GM12873 (cell line): ENCODE measurements around the gene MAP1LC3A.
A peak's percentile ranks its signal among the peaks of the same experiment; 100 is the strongest.

Experiments used
- TF ChIP-seq, protein P1 (sequence below): IDR thresholded peaks from 2 replicates; pipeline ENCODE4 v1.5.1; 2012; ENCODE audit warnings: low read depth, mild to moderate bottlenecking, moderate library complexity, low read length, control low read depth; ENCODE audit not compliant: insufficient read depth; ENCODE audit errors: missing control alignments

The MAP1LC3A gene

DNA sequence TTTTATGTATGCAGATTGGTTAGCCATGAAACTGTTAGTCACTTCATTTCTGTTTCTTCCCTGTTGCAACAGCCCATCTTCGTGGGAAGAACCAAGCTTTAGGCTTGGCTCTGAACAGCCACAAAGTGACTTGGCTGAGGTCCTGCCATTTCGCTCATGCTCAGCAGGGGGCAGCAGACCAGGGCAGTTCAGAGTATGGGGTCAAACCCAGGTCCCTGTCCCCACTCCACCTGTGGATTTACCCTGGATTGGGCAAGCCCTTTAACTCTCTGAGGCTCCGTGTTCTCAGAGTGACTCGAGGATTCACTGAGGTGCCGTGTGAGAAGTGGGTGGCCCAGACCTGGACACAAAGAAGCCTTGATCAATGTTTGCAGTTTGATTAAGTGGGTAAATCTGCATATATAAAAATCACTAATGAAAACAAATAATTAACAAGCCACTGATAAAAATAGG lies 19.8 kb upstream of the MAP1LC3A start:
- TF ChIP-seq, protein P1, sequence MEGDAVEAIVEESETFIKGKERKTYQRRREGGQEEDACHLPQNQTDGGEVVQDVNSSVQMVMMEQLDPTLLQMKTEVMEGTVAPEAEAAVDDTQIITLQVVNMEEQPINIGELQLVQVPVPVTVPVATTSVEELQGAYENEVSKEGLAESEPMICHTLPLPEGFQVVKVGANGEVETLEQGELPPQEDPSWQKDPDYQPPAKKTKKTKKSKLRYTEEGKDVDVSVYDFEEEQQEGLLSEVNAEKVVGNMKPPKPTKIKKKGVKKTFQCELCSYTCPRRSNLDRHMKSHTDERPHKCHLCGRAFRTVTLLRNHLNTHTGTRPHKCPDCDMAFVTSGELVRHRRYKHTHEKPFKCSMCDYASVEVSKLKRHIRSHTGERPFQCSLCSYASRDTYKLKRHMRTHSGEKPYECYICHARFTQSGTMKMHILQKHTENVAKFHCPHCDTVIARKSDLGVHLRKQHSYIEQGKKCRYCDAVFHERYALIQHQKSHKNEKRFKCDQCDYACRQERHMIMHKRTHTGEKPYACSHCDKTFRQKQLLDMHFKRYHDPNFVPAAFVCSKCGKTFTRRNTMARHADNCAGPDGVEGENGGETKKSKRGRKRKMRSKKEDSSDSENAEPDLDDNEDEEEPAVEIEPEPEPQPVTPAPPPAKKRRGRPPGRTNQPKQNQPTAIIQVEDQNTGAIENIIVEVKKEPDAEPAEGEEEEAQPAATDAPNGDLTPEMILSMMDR: peak; percentile 93

DNA sequence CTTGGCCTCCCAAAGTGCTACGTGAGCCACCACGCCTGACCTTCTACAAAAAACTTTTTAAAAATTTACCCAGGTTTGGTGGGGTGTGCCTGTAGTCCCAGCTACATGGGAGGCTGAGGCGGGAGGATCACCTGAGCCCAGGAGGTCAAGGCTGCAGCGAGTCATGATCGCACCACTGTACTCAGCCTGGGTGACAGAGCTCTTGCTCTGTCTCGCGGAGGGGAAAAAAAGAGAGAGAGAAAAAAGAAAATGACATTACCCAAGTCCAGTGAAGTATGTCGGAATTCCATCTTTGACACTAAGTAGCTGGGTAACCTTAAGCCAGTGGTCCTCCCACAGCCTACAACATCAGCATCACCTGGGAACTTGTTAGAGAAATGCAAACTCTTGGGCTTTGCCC lies 18.8 kb upstream of the MAP1LC3A start:
- TF ChIP-seq, protein P1: no peak

DNA sequence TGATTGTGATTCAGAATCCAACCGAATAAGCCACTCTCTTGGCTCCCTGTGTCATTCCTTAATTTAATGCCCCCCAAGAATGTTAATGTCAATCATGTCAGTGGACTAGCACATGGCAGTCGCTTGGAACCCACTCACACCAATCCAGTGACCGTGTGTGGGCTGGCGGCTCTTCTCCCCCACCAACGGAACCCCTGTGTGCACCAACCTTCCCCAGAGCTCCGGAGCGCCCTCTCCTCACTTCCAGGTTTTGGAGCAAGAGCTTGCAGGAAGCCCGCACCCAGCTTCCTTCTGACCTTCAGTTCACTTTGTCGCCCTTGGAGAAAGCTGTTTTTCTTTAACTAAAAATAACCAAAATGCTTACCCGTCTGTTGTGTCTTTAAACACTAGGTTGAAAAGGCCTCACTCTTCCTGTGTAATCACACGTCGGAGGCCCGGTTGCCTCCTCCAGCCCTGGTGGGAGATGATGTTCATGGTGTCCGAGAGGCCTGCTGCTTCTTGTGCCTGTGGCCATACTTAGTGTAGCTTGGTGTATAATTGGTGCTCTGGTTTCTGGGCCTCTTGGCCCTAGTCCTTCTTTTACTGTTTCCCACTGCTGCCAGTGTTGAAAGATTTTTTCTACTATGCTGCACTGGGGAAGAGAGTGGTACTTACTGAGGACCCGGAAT lies 17.8 kb upstream of the MAP1LC3A start:
- TF ChIP-seq, protein P1: no peak

DNA sequence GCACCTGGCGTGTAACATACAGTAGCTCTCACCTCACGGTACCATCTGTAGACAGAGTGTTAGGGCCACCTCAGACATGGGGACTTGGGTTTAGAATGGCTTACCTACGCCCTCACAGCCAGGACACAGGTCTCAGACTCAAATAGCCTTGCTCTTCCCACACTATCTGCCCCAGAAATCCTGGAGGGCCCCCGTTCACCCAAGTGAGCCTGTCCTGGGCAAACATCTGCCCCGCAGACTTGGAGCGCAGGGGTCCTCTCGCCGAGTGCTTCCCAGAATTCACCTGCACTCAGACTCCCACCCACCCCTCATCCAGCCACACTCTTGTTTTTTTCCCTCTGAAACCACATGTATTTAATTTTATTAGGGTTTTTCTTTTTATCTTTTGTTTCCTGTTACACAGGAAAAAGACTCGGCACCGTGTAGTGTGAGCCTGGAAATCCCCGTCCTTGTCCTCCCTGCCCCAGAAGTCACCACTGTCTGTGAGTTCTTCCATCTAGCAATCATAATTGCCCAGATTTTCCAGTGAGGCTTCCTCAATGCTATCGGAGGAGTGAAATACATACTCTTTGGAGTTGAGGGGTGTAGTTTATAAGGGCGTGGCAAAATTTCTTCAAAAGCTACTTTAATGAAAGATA lies 17.1 kb upstream of the MAP1LC3A start:
- TF ChIP-seq, protein P1: no peak

GRCh38 chr20:34541917-34542316 lies 16.6 kb upstream of the MAP1LC3A start:
- TF ChIP-seq, protein P1: no peak

GRCh38 chr20:34542439-34542838 lies 16.1 kb upstream of the MAP1LC3A start:
- TF ChIP-seq, protein P1: no peak

- TF ChIP-seq, protein P1: no peak
Measured at GRCh38 chr20:34543463-34544056, 15.0 kb upstream of the MAP1LC3A start.
